ENCODE results near the gene CDC42SE1.

Gene CDC42SE1

GRCh38 chr1:151067185-151067584, 7.8 kb upstream of the CDC42SE1 start:
- Histone ChIP-seq H3K9ac (ENCODE audit: low read length in 2 of 2) (no peak overlapping the region), H3K27me3 (ENCODE audit: control insufficient read depth in 1 of 2, insufficient read depth in 2 of 2, low read length in 2 of 2) (no peaks in the 10 kb centered on the region), H3K9me3 (ENCODE audit: control insufficient read depth in 2 of 2, low read length in 2 of 2) (no peaks in the 10 kb centered on the region), H3K4me3 (ENCODE audit: low read length in 2 of 2) (no peak overlapping the region), H3K27ac (ENCODE audit: low read length) (no peak overlapping the region), H3K36me3 (ENCODE audit: control insufficient read depth in 2 of 2, insufficient read depth in 2 of 2, low read length in 2 of 2) (no peaks in the 10 kb centered on the region), H3K4me1 (ENCODE audit: control insufficient read depth, insufficient read depth, low read length) (peaks cover 12% of the 10 kb centered on the region)

- Histone ChIP-seq H3K36me3 (ENCODE audit: control insufficient read depth in 2 of 2, insufficient read depth in 2 of 2, low read length in 2 of 2) (no peaks in the 10 kb centered on the region), H3K27me3 (ENCODE audit: control insufficient read depth in 1 of 2, insufficient read depth in 2 of 2, low read length in 2 of 2) (no peaks in the 10 kb centered on the region)
These were observed 5.7 kb upstream of the CDC42SE1 start for GRCh38 chr1:151065089-151065645.

GRCh38 chr1:151062741-151063371, 3.4 kb upstream of the CDC42SE1 start:
- Histone ChIP-seq H3K27ac (ENCODE audit: low read length) (no peak overlapping the region), H3K9me3 (ENCODE audit: control insufficient read depth in 2 of 2, low read length in 2 of 2) (no peaks in the 10 kb centered on the region), H3K27me3 (ENCODE audit: control insufficient read depth in 1 of 2, insufficient read depth in 2 of 2, low read length in 2 of 2) (no peaks in the 10 kb centered on the region), H3K36me3 (ENCODE audit: control insufficient read depth in 2 of 2, insufficient read depth in 2 of 2, low read length in 2 of 2) (no peaks in the 10 kb centered on the region), H3K4me1 (ENCODE audit: control insufficient read depth, insufficient read depth, low read length) (peaks cover 21% of the 10 kb centered on the region), H3K4me3 (ENCODE audit: low read length in 2 of 2) (no peak overlapping the region), H3K9ac (ENCODE audit: low read length in 2 of 2) (no peak overlapping the region)

More at GRCh38 chr1:151065089-151065645, 5.7 kb upstream of the CDC42SE1 start:
- no peak overlapping the region for H3K4me3 ChIP-seq (ENCODE audit: low read length in 2 of 2)
- no peak overlapping the region for H3K9ac ChIP-seq (ENCODE audit: low read length in 2 of 2)
- H3K27ac ChIP-seq (ENCODE audit: low read length) = no peak overlapping the region
- H3K9me3 ChIP-seq (ENCODE audit: control insufficient read depth in 2 of 2, low read length in 2 of 2) = no peaks in the 10 kb centered on the region
- peaks cover 11% of the 10 kb centered on the region for H3K4me1 ChIP-seq (ENCODE audit: control insufficient read depth, insufficient read depth, low read length)

GRCh38 chr1:151061704-151062103, 2.3 kb upstream of the CDC42SE1 start:
- H3K27ac ChIP-seq (ENCODE audit: low read length) = no peak overlapping the region

DNA sequence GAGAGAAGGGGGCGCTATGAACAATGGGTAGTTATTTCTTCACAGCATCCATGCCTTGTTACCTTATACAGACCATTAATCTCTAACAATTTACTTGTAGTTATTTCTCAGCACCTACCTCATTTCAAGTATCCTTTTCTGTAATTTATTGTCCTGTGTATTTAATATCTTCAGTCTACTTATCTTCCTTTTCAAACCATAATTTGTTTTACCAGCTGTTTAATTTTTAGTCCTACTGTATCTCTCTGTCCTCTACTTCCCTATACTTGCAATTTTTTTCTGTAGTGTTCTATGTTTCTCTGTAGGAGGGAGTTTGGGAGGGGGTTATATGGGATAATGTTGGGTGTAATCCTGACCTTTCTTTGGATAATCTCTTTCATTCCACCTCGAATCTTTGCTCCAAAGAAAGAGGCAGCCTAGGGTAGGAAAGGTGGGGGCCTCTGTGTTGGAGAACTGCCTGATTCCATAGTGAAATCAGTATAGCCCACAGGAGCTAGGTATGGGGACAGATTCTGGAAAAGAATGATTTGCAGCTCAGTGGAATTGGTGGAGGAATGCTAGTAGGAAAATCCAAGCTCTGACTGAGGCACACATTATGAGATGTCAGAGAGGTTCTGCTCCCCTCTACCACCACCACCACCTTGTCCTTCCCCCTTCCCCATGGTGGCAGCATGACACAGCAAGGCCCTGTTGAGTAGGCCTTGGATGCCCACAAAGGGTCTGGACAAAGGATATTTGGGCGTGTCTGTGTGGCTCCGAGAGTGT, 1.4 kb upstream of the CDC42SE1 start:
- H3K36me3 ChIP-seq (ENCODE audit: control insufficient read depth in 2 of 2, insufficient read depth in 2 of 2, low read length in 2 of 2) = peaks cover 4 to 10% of the 10 kb centered on the region in 2 donors
- H3K27me3 ChIP-seq (ENCODE audit: control insufficient read depth in 1 of 2, insufficient read depth in 2 of 2, low read length in 2 of 2) = no peaks in the 10 kb centered on the region
- peak overlapping the region; percentile 91 for H3K27ac ChIP-seq (ENCODE audit: low read length)
- peak overlapping the region; percentile 97 to 98 for H3K4me3 ChIP-seq (ENCODE audit: low read length in 2 of 2)
- no peaks in the 10 kb centered on the region for H3K9me3 ChIP-seq (ENCODE audit: control insufficient read depth in 2 of 2, low read length in 2 of 2)
- H3K4me1 ChIP-seq (ENCODE audit: control insufficient read depth, insufficient read depth, low read length) = peaks cover 39% of the 10 kb centered on the region
- H3K9ac ChIP-seq (ENCODE audit: low read length in 2 of 2) = peak overlapping the region; percentile 94 to 98

More at GRCh38 chr1:151061704-151062103, 2.3 kb upstream of the CDC42SE1 start:
- Histone ChIP-seq H3K9me3 (ENCODE audit: control insufficient read depth in 2 of 2, low read length in 2 of 2) (no peaks in the 10 kb centered on the region), H3K36me3 (ENCODE audit: control insufficient read depth in 2 of 2, insufficient read depth in 2 of 2, low read length in 2 of 2) (peaks cover 0 to 2% of the 10 kb centered on the region in 2 donors), H3K4me1 (ENCODE audit: control insufficient read depth, insufficient read depth, low read length) (peaks cover 30% of the 10 kb centered on the region), H3K4me3 (ENCODE audit: low read length in 2 of 2) (no peak overlapping the region), H3K9ac (ENCODE audit: low read length in 2 of 2) (peak overlapping the region in 1 of 2 donors; percentile 20), H3K27me3 (ENCODE audit: control insufficient read depth in 1 of 2, insufficient read depth in 2 of 2, low read length in 2 of 2) (no peaks in the 10 kb centered on the region)

GRCh38 chr1:151060007-151060656, 710 bp upstream of the CDC42SE1 start, which contains the start of gene MLLT11:
TSS of gene MLLT11 (plus strand) at chr1:151060397. CDS start at chr1:151067225, 6,828 bp downstream.
- Histone ChIP-seq H3K9ac (ENCODE audit: low read length in 2 of 2) (peak within 1 kb of the TSS; percentile 94 to 98), H3K27me3 (ENCODE audit: control insufficient read depth in 1 of 2, insufficient read depth in 2 of 2, low read length in 2 of 2) (no peaks in the 10 kb centered on the region), H3K4me1 (ENCODE audit: control insufficient read depth, insufficient read depth, low read length) (peaks cover 45% of the 10 kb centered on the region), H3K36me3 (ENCODE audit: control insufficient read depth in 2 of 2, insufficient read depth in 2 of 2, low read length in 2 of 2) (peaks cover 11 to 17% of the 10 kb centered on the region in 2 donors), H3K4me3 (ENCODE audit: low read length in 2 of 2) (peak within 1 kb of the TSS; percentile 97 to 98), H3K27ac (ENCODE audit: low read length) (peak within 1 kb of the TSS; percentile 91), H3K9me3 (ENCODE audit: control insufficient read depth in 2 of 2, low read length in 2 of 2) (no peaks in the 10 kb centered on the region)

GRCh38 chr1:151058692-151059091, 730 bp downstream of the CDC42SE1 start:
- no peaks in the 10 kb centered on the region for H3K9me3 ChIP-seq (ENCODE audit: control insufficient read depth in 2 of 2, low read length in 2 of 2)
- no peaks in the 10 kb centered on the region for H3K27me3 ChIP-seq (ENCODE audit: control insufficient read depth in 1 of 2, insufficient read depth in 2 of 2, low read length in 2 of 2)
- peak overlapping the region; percentile 91 for H3K27ac ChIP-seq (ENCODE audit: low read length)
- H3K9ac ChIP-seq (ENCODE audit: low read length in 2 of 2) = peak overlapping the region; percentile 94 to 98
- H3K36me3 ChIP-seq (ENCODE audit: control insufficient read depth in 2 of 2, insufficient read depth in 2 of 2, low read length in 2 of 2) = peaks cover 23 to 27% of the 10 kb centered on the region in 2 donors
- peak overlapping the region; percentile 97 to 98 for H3K4me3 ChIP-seq (ENCODE audit: low read length in 2 of 2)
- peaks cover 45% of the 10 kb centered on the region for H3K4me1 ChIP-seq (ENCODE audit: control insufficient read depth, insufficient read depth, low read length)

GRCh38 chr1:151056149-151056548, 3.3 kb downstream of the CDC42SE1 start:
- Histone ChIP-seq H3K9me3 (ENCODE audit: control insufficient read depth in 2 of 2, low read length in 2 of 2) (no peaks in the 10 kb centered on the region), H3K4me3 (ENCODE audit: low read length in 2 of 2) (no peak overlapping the region), H3K27me3 (ENCODE audit: control insufficient read depth in 1 of 2, insufficient read depth in 2 of 2, low read length in 2 of 2) (no peaks in the 10 kb centered on the region), H3K9ac (ENCODE audit: low read length in 2 of 2) (peak overlapping the region; percentile 21 to 42), H3K27ac (ENCODE audit: low read length) (peak overlapping the region; percentile 91), H3K36me3 (ENCODE audit: control insufficient read depth in 2 of 2, insufficient read depth in 2 of 2, low read length in 2 of 2) (peaks cover 36 to 43% of the 10 kb centered on the region in 2 donors), H3K4me1 (ENCODE audit: control insufficient read depth, insufficient read depth, low read length) (peaks cover 43% of the 10 kb centered on the region)

DNA sequence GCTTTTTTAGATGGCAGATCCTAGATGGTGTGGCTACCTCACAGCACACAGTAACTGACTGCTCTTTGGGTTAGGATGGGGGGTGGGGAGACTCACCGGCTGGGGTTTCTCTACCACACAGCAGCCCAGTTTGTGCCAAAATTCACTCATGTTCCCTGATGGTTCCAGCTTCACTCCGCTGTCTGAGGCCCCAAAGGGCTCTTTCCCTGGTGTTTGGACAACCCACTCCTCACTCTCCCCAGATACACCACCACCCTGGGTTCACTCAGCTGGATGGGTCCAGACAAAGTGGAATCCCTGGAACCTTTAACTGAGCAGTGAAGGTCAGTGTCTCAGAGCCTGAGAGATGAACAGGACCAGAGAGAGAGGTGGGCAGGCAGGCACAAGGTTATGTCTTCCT, 3.8 kb downstream of the CDC42SE1 start:
- Histone ChIP-seq H3K4me1 (ENCODE audit: control insufficient read depth, insufficient read depth, low read length) (peaks cover 40% of the 10 kb centered on the region), H3K36me3 (ENCODE audit: control insufficient read depth in 2 of 2, insufficient read depth in 2 of 2, low read length in 2 of 2) (peaks cover 37 to 43% of the 10 kb centered on the region in 2 donors), H3K27ac (ENCODE audit: low read length) (peak overlapping the region; percentile 91), H3K9ac (ENCODE audit: low read length in 2 of 2) (peak overlapping the region; percentile 21 to 36), H3K4me3 (ENCODE audit: low read length in 2 of 2) (no peak overlapping the region), H3K9me3 (ENCODE audit: control insufficient read depth in 2 of 2, low read length in 2 of 2) (no peaks in the 10 kb centered on the region), H3K27me3 (ENCODE audit: control insufficient read depth in 1 of 2, insufficient read depth in 2 of 2, low read length in 2 of 2) (no peaks in the 10 kb centered on the region)

DNA sequence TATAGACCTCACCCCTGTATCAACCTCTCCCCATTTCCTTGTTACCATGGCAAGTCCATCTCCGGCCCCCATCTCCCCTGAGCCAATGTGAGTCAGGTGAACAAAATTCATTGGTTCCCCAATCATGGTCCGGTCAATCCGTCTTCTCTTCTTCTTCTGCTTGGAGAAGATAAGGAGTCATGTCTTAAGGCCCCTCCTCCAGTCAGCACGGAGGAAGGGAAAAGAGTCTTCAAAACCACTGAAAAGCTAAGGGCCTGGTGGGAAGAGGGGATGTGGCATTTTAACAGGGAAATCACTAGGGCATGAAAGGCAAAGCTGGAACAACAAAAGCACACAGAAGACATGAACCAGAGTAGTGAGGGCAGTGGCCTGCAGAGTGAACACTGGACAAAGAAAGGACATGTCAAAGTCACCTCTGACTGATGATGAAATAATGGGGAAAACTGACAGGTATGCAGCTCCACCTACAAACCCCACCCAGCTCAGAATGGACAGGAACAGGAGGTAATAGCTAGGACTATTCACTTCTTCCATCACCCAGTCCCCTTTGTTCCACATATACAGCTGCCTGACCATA, 4.4 kb downstream of the CDC42SE1 start:
- H3K4me3 ChIP-seq (ENCODE audit: low read length in 2 of 2) = no peak overlapping the region
- H3K36me3 ChIP-seq (ENCODE audit: control insufficient read depth in 2 of 2, insufficient read depth in 2 of 2, low read length in 2 of 2) = peaks cover 39 to 43% of the 10 kb centered on the region in 2 donors
- peaks cover 38% of the 10 kb centered on the region for H3K4me1 ChIP-seq (ENCODE audit: control insufficient read depth, insufficient read depth, low read length)
- no peaks in the 10 kb centered on the region for H3K9me3 ChIP-seq (ENCODE audit: control insufficient read depth in 2 of 2, low read length in 2 of 2)
- H3K27ac ChIP-seq (ENCODE audit: low read length) = peak overlapping the region; percentile 91
- no peaks in the 10 kb centered on the region for H3K27me3 ChIP-seq (ENCODE audit: control insufficient read depth in 1 of 2, insufficient read depth in 2 of 2, low read length in 2 of 2)
- peak overlapping the region in 1 of 2 donors; percentile 36 for H3K9ac ChIP-seq (ENCODE audit: low read length in 2 of 2)
